Measurements from ENCODE around the gene CCNY.

GRCh38 chr10:35355971-35356724, 19.8 kb downstream of the CCNY start:
- TF ChIP-seq NFYB (CRISPR knock-in tag; conservative IDR thresholded peaks at IDR 0.05; ENCODE audit: low read depth): no peak
- no peak for TF ChIP-seq IRF2 (CRISPR knock-in tag; IDR thresholded peaks at IDR 0.05; ENCODE audit: borderline replicate concordance, low read depth)
- TF ChIP-seq ZNF232 (CRISPR knock-in tag; IDR thresholded peaks at IDR 0.05): no peak
- no peak for TF ChIP-seq E2F5 (CRISPR knock-in tag; IDR thresholded peaks at IDR 0.05)
- TF ChIP-seq FOXJ3 (CRISPR knock-in tag; IDR thresholded peaks at IDR 0.05; ENCODE audit: borderline replicate concordance): no peak
- no peak for TF ChIP-seq CDX4 (CRISPR knock-in tag; IDR thresholded peaks at IDR 0.05; ENCODE audit: borderline replicate concordance)
- no peak for TF ChIP-seq PRDM15 (CRISPR knock-in tag; IDR thresholded peaks at IDR 0.05)
- TF ChIP-seq ZNF121 (CRISPR knock-in tag; IDR thresholded peaks at IDR 0.05): no peak
- TF ChIP-seq ZNF219 (CRISPR knock-in tag; IDR thresholded peaks at IDR 0.05; ENCODE audit: borderline replicate concordance): no peak
- TF ChIP-seq PRRX2 (CRISPR knock-in tag; IDR thresholded peaks at IDR 0.05): no peak

Data from WTC11 (cell line).